Hepatocyte (in vitro differentiated cells): ENCODE measurements around the gene CD99L2. TPM values are rescaled to one million over a fixed set of nuclear protein-coding genes. Genes with fewer than 3 reads are reported as not detected.

Experiments used
- DNase-seq: peaks from one replicate; pipeline ENCODE4 v3.0.0-alpha.2; 2016; ENCODE audit warnings: low spot score
- H2AFZ ChIP-seq: fragments of 200-600 bp; sonication (generic); 2 replicates; pipeline ENCODE4 v1.6.0; 2016; ENCODE audit warnings: antibody characterized with exemption, mild to moderate bottlenecking
- H3K27ac ChIP-seq: fragments of 200-600 bp; sonication (generic); 2 replicates; pipeline ENCODE4 v1.5.1; 2016; ENCODE audit warnings: mild to moderate bottlenecking
- H3K27me3 ChIP-seq: fragments of 200-600 bp; sonication (generic); 2 replicates; pipeline ENCODE4 v1.6.1; 2016
- H3K36me3 ChIP-seq: fragments of 200-600 bp; sonication (generic); replicated peaks from 2 replicates; pipeline ENCODE4 v1.5.1; 2016; ENCODE audit warnings: low read depth; ENCODE audit not compliant: insufficient read depth
- H3K4me1 ChIP-seq: fragments of 200-600 bp; sonication (generic); 2 replicates; pipeline ENCODE4 v1.5.1; 2016; ENCODE audit warnings: mild to moderate bottlenecking, moderate library complexity; ENCODE audit not compliant: insufficient read depth
- H3K4me2 ChIP-seq: fragments of 200-600 bp; sonication (generic); 2 replicates; pipeline ENCODE4 v1.6.0; 2016
- H3K4me3 ChIP-seq: fragments of 200-600 bp; sonication (generic); 2 replicates; pipeline ENCODE4 v1.5.1; 2016; ENCODE audit warnings: mild to moderate bottlenecking
- H3K79me2 ChIP-seq: fragments of 200-600 bp; sonication (generic); 2 replicates; pipeline ENCODE4 v1.6.0; 2017; ENCODE audit warnings: mild to moderate bottlenecking
- H3K9me2 ChIP-seq: fragments of 200-600 bp; sonication (generic); replicated peaks from 2 replicates; pipeline ENCODE4 v1.6.0; 2017; ENCODE audit warnings: mild to moderate bottlenecking; ENCODE audit not compliant: insufficient read depth
- H3K9me3 ChIP-seq: fragments of 200-600 bp; sonication (generic); 2 replicates; pipeline ENCODE4 v1.5.1; 2016; ENCODE audit warnings: low read depth, mild to moderate bottlenecking
- H4K20me1 ChIP-seq: fragments of 200-600 bp; sonication (generic); 2 replicates; pipeline ENCODE4 v1.6.0; 2016; ENCODE audit warnings: mild to moderate bottlenecking; ENCODE audit not compliant: insufficient read depth, poor library complexity, severe bottlenecking
- EZH2 ChIP-seq: fragments of 200-600 bp; sonication (generic); IDR thresholded peaks from 2 replicates; pipeline ENCODE4 v1.6.1; 2016; ENCODE audit warnings: antibody characterized with exemption, mild to moderate bottlenecking, borderline replicate concordance
- EZH2phosphoT487 ChIP-seq: fragments of 200-600 bp; sonication (generic); IDR thresholded peaks from one replicate; pipeline ENCODE4 v1.6.1; 2018; ENCODE audit warnings: antibody characterized with exemption, mild to moderate bottlenecking, low read depth, moderate library complexity; ENCODE audit not compliant: unreplicated experiment, severe bottlenecking
- WGBS: methylation state at CpG from one replicate; pipeline ENCODE4 v1.1.6; 2016; ENCODE audit warnings: low lambda C conversion rate; ENCODE audit errors: missing lambda C conversion rate; 5-methylcytosine and 5-hydroxymethylcytosine counted together
- polyA plus RNA-seq: library from polyadenylated mRNA; unstranded; fragments of >200 nt; fragmentation: Nextera tagmentation; extraction: Ambion mirVana; gene quantifications from 2 replicates; pipeline ENCODE4 v1.2.1, GENCODE V29; 2016
- total RNA-seq: library from RNA; depleted of rRNA; stranded (reverse); fragments of >200 nt; gene quantifications from 2 replicates; pipeline ENCODE4 v1.2.3, GENCODE V29; 2014
- TF ChIP-seq, protein P1 (sequence below): fragments of 200-600 bp; sonication (generic); IDR thresholded peaks from 2 replicates; pipeline ENCODE4 v1.5.1; 2016; ENCODE audit warnings: antibody characterized with exemption, mild to moderate bottlenecking; ENCODE audit not compliant: poor library complexity

CD99L2 gene
- total and polyA plus RNA-seq, 2 experiments from 2014 or later, result 32.0 to 35.1 TPM

DNA sequence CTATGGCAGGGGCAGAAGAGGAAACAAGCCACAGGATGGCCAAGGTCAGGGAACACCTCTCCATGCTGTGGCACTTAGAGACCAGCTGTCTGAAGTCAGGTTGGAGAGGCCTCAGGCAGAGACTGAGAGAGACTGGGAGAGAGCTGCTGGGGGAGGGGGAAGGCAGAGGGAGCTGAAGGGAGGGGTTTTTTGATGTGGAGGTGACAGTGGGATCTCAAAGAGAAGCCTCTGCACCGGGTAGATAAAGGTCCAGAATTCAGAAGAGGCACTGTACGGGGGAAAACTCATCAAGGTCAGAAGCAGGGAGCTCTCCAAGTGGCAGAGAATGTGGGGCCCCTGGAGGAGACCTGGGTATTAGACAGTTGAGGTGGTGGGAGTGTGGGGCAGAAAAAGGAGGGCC lies 43.1 kb upstream of the CD99L2 start:
- Histone ChIP-seq H3K27me3 (no peaks in the 10 kb centered on the region), H4K20me1 (no peaks in the 10 kb centered on the region), H3K9me3 (no peaks in the 10 kb centered on the region), H3K4me1 (no peaks in the 10 kb centered on the region), H3K79me2 (no peaks in the 10 kb centered on the region), H3K4me3 (no peak overlapping the region), H3K36me3 (no peaks in the 10 kb centered on the region), H3K4me2 (no peak overlapping the region), H3K9me2 (no peaks in the 10 kb centered on the region), H3K27ac (no peak overlapping the region), H2AFZ (no peak overlapping the region)
- DNase-seq, result no peak
- WGBS, result 59% methylated on average over 2 of the region's 2 CpGs
- TF ChIP-seq, protein P1, sequence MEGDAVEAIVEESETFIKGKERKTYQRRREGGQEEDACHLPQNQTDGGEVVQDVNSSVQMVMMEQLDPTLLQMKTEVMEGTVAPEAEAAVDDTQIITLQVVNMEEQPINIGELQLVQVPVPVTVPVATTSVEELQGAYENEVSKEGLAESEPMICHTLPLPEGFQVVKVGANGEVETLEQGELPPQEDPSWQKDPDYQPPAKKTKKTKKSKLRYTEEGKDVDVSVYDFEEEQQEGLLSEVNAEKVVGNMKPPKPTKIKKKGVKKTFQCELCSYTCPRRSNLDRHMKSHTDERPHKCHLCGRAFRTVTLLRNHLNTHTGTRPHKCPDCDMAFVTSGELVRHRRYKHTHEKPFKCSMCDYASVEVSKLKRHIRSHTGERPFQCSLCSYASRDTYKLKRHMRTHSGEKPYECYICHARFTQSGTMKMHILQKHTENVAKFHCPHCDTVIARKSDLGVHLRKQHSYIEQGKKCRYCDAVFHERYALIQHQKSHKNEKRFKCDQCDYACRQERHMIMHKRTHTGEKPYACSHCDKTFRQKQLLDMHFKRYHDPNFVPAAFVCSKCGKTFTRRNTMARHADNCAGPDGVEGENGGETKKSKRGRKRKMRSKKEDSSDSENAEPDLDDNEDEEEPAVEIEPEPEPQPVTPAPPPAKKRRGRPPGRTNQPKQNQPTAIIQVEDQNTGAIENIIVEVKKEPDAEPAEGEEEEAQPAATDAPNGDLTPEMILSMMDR, result no peak
- TF ChIP-seq EZH2phosphoT487, result no peak
- no peak for TF ChIP-seq EZH2

DNA sequence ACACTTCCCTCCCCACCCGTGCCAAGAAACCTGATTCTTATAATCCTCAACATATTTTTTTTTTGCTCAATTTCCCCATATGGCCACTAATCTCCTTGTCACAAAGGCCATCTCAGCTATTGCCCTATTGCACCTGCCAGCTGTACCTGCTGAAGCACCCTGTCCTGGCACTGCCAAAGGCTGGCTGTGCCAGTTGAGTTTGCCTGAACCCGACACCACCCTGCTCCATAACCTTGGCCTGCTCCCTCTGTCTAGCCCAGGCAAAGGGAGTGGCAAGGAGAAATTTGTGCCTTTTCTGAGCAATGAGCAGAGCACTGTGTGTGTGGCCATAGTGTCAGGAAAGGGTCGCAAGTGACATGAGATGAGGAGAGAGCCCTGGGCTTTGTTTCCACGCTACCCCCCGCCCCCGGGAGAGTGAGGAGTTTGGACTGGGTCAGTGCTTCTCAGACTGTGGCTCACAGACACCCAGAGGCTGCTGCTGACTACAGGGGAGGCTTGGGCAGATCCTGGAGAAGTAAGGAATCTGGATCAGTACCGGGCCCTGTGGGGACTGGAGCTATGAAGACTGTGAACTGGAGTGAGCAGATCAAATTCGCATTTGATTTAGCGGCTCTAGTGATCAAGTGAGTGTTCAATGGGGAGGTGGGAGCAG lies 42.5 kb upstream of the CD99L2 start:
- H3K27me3 ChIP-seq, result no peaks in the 10 kb centered on the region
- no peaks in the 10 kb centered on the region for H4K20me1 ChIP-seq
- H2AFZ ChIP-seq, result no peak overlapping the region
- no peak overlapping the region for H3K27ac ChIP-seq
- no peak overlapping the region for H3K4me2 ChIP-seq
- H3K4me3 ChIP-seq, result no peak overlapping the region
- DNase-seq, result no peak
- no peaks in the 10 kb centered on the region for H3K79me2 ChIP-seq
- H3K4me1 ChIP-seq, result no peaks in the 10 kb centered on the region
- TF ChIP-seq, protein P1, result no peak
- TF ChIP-seq EZH2phosphoT487 (no peak), EZH2 (no peak)
- no peaks in the 10 kb centered on the region for H3K9me2 ChIP-seq
- no peaks in the 10 kb centered on the region for H3K36me3 ChIP-seq
- WGBS, result 80% methylated on average over 9 of the region's 9 CpGs
- no peaks in the 10 kb centered on the region for H3K9me3 ChIP-seq

DNA sequence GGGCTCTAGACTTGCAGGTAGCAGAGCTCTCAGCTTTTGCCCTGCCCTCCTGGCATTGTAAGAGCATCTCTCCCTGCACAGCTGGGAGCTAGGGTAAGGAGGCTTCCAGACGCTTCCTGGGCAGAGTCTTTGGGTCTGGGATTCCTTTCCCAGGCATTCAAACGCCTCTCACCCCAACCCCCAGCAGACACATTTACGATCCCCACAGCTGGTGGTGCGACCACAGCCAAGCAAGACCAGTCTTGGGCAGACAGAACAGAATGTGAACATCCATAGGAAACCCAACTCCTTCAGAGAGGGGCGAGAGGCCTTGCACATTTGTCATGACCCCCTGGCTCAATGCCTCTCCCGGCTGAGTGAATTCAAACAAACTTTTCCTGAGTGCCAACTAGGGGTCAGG lies 38.1 kb upstream of the CD99L2 start:
- Histone ChIP-seq H2AFZ (no peak overlapping the region), H3K4me3 (no peak overlapping the region), H3K9me3 (no peaks in the 10 kb centered on the region), H3K27me3 (no peaks in the 10 kb centered on the region), H4K20me1 (no peaks in the 10 kb centered on the region), H3K36me3 (no peaks in the 10 kb centered on the region), H3K79me2 (no peaks in the 10 kb centered on the region), H3K9me2 (no peaks in the 10 kb centered on the region), H3K4me1 (no peaks in the 10 kb centered on the region), H3K4me2 (no peak overlapping the region), H3K27ac (no peak overlapping the region)
- 60% methylated on average over 6 of the region's 6 CpGs for WGBS
- DNase-seq, result no peak
- TF ChIP-seq EZH2 (no peak), EZH2phosphoT487 (no peak)
- TF ChIP-seq, protein P1, result no peak

DNA sequence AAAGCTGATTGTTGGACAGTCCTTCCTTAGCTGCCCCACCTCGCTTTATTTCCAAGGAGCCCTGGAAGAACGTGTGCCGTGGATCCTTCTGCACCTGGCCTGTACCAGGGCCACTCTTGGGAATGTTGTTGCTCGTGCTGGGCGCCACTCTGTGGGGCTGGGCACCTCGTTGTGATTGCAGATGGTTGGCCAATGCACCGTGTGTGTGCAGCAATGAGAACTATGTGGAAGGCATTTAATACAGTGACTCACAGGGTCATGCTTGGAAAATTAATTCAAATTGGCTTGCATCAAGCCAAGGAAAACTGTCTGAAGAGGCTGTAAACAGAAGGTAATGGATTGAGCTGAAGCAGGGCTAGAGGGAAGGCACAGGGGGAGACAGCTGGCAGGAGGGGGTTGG lies 37.0 kb upstream of the CD99L2 start:
- DNase-seq, result no peak
- no peak overlapping the region for H2AFZ ChIP-seq

More for the DNA sequence above, 37.0 kb upstream of the CD99L2 start:
- Histone ChIP-seq H3K4me1 (no peaks in the 10 kb centered on the region), H3K27ac (no peak overlapping the region), H4K20me1 (no peaks in the 10 kb centered on the region), H3K4me3 (no peak overlapping the region), H3K36me3 (no peaks in the 10 kb centered on the region), H3K79me2 (no peaks in the 10 kb centered on the region), H3K9me3 (no peaks in the 10 kb centered on the region), H3K9me2 (no peaks in the 10 kb centered on the region), H3K27me3 (no peaks in the 10 kb centered on the region), H3K4me2 (no peak overlapping the region)
- no peak for TF ChIP-seq EZH2
- TF ChIP-seq EZH2phosphoT487, result no peak
- TF ChIP-seq, protein P1, result no peak
- 71% methylated on average over 7 of the region's 7 CpGs for WGBS
